ENCODE measurements around the gene NUCKS1. TPM values are rescaled to one million over a fixed set of nuclear protein-coding genes. Genes with fewer than 3 reads are reported as not detected.

NUCKS1 gene
- total RNA-seq, 1 experiment from 2014 or later = 237 TPM

DNA sequence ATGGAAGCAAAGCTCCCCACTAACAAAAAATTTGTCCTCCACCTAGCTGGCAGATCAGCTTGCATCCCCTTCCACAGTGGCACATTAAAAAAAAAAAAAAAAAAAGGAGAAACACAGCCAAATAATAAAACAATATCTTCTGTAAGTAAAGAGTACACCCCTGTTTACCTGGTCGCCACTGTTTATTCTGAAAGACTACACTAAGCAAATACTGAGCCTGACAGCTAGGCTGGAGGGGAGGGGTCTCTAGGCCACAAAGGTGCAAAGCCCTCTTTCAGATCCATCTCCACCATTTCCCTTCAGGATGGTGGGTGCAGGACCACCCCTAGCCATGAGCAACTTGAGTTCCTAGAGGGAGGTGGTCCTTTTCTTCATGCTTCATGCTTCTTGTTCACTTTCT is 46.9 kb downstream of the NUCKS1 start:
- H3K79me2 ChIP-seq (ENCODE audit: insufficient read depth, low read length) = no peaks in the 10 kb centered on the region
- H3K9ac ChIP-seq (ENCODE audit: low read length) = no peak overlapping the region
- no peak overlapping the region for H2AFZ ChIP-seq (ENCODE audit: low read depth, low read length, poor library complexity, severe bottlenecking)
- H3K36me3 ChIP-seq (ENCODE audit: control insufficient read depth in 1 of 2, insufficient read depth in 2 of 2, low read length in 2 of 2) = no peaks in the 10 kb centered on the region
- H3K4me1 ChIP-seq (ENCODE audit: control insufficient read depth in 1 of 2, insufficient read depth in 2 of 2, low read length in 2 of 2) = no peaks in the 10 kb centered on the region
- no peaks in the 10 kb centered on the region for H3K9me2 ChIP-seq (ENCODE audit: insufficient read depth)
- ChIA-PET CTCF (interaction anchor here (1.5 kb wide), 1 partner anchor 45 kb away, joined by 5 read pairs; no protein-coding TSS in a partner anchor), POLR2A (interaction anchor here (0.7 kb wide), 1 partner anchor 18 kb away, joined by 3 read pairs; no protein-coding TSS in a partner anchor), RAD21 (ENCODE audit: low non-redundant PET in 1 of 2, low total read pairs in 2 of 2, uncharacterized antibody in 2 of 2, unreplicated experiment in 2 of 2) (interaction anchor here in 1 of 2 experiments (0.7 kb wide), 1 partner anchor 25 kb away, joined by 3 read pairs; no protein-coding TSS in a partner anchor)
- intact Hi-C loops (cut with micrococcal nuclease) = no loop called here
- no peaks in the 10 kb centered on the region for H3K27me3 ChIP-seq (ENCODE audit: insufficient read depth, low read length)
- H3K27ac ChIP-seq (ENCODE audit: low read depth, low read length) = no peak overlapping the region
- DNase-seq (ENCODE audit: low read depth, low spot score) = no peak
- no peaks in the 10 kb centered on the region for H3K9me3 ChIP-seq (ENCODE audit: control insufficient read depth in 1 of 2, insufficient read depth in 1 of 2, low read depth in 1 of 2, low read length in 2 of 2)
- H4K20me1 ChIP-seq (ENCODE audit: insufficient read depth) = no peaks in the 10 kb centered on the region; the same call in 1 of the 2 replicates
- ATAC-seq = no peak
- TF ChIP-seq SRF (IDR thresholded peaks at IDR 0.05; ENCODE audit: low read depth) = no peak
- TF ChIP-seq, protein P1, sequence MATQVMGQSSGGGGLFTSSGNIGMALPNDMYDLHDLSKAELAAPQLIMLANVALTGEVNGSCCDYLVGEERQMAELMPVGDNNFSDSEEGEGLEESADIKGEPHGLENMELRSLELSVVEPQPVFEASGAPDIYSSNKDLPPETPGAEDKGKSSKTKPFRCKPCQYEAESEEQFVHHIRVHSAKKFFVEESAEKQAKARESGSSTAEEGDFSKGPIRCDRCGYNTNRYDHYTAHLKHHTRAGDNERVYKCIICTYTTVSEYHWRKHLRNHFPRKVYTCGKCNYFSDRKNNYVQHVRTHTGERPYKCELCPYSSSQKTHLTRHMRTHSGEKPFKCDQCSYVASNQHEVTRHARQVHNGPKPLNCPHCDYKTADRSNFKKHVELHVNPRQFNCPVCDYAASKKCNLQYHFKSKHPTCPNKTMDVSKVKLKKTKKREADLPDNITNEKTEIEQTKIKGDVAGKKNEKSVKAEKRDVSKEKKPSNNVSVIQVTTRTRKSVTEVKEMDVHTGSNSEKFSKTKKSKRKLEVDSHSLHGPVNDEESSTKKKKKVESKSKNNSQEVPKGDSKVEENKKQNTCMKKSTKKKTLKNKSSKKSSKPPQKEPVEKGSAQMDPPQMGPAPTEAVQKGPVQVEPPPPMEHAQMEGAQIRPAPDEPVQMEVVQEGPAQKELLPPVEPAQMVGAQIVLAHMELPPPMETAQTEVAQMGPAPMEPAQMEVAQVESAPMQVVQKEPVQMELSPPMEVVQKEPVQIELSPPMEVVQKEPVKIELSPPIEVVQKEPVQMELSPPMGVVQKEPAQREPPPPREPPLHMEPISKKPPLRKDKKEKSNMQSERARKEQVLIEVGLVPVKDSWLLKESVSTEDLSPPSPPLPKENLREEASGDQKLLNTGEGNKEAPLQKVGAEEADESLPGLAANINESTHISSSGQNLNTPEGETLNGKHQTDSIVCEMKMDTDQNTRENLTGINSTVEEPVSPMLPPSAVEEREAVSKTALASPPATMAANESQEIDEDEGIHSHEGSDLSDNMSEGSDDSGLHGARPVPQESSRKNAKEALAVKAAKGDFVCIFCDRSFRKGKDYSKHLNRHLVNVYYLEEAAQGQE (IDR thresholded peaks at IDR 0.05; ENCODE audit: low read depth) = no peak
- no peak for TF ChIP-seq YY1 (IDR thresholded peaks at IDR 0.05; ENCODE audit: extremely low read depth, insufficient replicate concordance, low read depth, low read length)
- TF ChIP-seq, protein P2, sequence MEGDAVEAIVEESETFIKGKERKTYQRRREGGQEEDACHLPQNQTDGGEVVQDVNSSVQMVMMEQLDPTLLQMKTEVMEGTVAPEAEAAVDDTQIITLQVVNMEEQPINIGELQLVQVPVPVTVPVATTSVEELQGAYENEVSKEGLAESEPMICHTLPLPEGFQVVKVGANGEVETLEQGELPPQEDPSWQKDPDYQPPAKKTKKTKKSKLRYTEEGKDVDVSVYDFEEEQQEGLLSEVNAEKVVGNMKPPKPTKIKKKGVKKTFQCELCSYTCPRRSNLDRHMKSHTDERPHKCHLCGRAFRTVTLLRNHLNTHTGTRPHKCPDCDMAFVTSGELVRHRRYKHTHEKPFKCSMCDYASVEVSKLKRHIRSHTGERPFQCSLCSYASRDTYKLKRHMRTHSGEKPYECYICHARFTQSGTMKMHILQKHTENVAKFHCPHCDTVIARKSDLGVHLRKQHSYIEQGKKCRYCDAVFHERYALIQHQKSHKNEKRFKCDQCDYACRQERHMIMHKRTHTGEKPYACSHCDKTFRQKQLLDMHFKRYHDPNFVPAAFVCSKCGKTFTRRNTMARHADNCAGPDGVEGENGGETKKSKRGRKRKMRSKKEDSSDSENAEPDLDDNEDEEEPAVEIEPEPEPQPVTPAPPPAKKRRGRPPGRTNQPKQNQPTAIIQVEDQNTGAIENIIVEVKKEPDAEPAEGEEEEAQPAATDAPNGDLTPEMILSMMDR (IDR thresholded peaks at IDR 0.05 in 2 of 3, conservative IDR thresholded peaks at IDR 0.05 in 1 of 3; ENCODE audit: borderline replicate concordance in 1 of 3, insufficient read depth in 1 of 3, low read depth in 2 of 3, low read length in 2 of 3) = no peak
- no peak for TF ChIP-seq POLR2A (IDR thresholded peaks at IDR 0.05; ENCODE audit: borderline replicate concordance, extremely low read depth, insufficient read depth, insufficient read length)
- TF ChIP-seq, protein P3, sequence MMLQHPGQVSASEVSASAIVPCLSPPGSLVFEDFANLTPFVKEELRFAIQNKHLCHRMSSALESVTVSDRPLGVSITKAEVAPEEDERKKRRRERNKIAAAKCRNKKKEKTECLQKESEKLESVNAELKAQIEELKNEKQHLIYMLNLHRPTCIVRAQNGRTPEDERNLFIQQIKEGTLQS (IDR thresholded peaks at IDR 0.05) = no peak
- TF ChIP-seq ZNF274 (IDR thresholded peaks at IDR 0.05; ENCODE audit: low read depth, low read length) = no peak
- H3K4me2 ChIP-seq (ENCODE audit: low read length) = no peak overlapping the region
- no peak overlapping the region for H3K4me3 ChIP-seq (replicated peaks in 1 of 2; ENCODE audit: low read depth in 1 of 2, low read length in 2 of 2)
- no TSS peak for BruUV-seq (replicated peaks)
